Renal pelvis (tissue), 4 donors: ENCODE measurements around the gene TRIM29. TPM values are rescaled to one million over a fixed set of nuclear protein-coding genes. Genes with fewer than 3 reads are reported as not detected.
"Not testable (repeated sequence)": the region's sequence is repeated elsewhere in the genome, so short reads cannot be mapped to it uniquely, and the experiment has no call there.

Source experiments
- DNase-seq: peaks from one replicate; pipeline ENCODE4 v3.0.0-alpha.2; 2013
- polyA plus RNA-seq, 3 donors: library from polyadenylated mRNA; unstranded; fragments of 120-200 nt; gene quantifications; one replicate each; pipeline ENCODE4 v1.2.1, GENCODE V29; 2013; ENCODE audit not compliant: insufficient read length in 3 of 3

The TRIM29 gene
- polyA plus RNA-seq, 3 donors, result 1.3 to 2.3 (median 1.7) TPM

DNA sequence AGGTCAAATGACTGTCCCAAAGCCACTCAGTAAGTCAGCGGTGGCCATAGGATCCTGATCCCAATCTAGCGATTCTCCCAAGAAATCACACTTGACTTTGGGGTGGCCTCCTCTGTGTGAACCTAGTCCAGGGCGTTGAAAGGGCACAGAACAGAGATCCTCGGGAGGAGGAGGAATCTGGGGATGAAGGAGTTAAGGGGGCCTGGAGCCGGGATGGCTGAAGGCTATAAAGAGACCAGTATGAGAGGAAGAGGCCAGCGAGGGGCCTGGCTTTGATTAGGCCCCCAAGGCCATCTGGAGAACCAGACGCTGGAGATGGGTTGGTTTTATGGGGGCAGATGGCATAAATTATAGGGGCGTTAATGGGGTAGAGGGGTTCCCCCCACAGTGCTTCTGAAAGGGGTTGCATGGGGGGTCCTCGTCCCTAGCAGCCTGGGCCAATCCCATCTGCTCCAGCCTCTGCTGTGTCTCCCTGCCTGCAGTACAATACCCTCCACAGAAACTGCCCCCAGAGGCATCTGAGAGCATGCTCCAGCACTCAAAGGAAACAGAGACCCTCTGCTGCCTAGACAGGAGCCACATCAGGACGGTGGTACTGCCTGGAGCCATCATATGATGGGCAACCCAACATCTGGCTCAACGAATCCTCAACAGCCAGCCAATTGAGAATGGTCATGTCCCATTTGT lies 35.2 kb upstream of the TRIM29 start:
- DNase-seq, result no peak

DNA sequence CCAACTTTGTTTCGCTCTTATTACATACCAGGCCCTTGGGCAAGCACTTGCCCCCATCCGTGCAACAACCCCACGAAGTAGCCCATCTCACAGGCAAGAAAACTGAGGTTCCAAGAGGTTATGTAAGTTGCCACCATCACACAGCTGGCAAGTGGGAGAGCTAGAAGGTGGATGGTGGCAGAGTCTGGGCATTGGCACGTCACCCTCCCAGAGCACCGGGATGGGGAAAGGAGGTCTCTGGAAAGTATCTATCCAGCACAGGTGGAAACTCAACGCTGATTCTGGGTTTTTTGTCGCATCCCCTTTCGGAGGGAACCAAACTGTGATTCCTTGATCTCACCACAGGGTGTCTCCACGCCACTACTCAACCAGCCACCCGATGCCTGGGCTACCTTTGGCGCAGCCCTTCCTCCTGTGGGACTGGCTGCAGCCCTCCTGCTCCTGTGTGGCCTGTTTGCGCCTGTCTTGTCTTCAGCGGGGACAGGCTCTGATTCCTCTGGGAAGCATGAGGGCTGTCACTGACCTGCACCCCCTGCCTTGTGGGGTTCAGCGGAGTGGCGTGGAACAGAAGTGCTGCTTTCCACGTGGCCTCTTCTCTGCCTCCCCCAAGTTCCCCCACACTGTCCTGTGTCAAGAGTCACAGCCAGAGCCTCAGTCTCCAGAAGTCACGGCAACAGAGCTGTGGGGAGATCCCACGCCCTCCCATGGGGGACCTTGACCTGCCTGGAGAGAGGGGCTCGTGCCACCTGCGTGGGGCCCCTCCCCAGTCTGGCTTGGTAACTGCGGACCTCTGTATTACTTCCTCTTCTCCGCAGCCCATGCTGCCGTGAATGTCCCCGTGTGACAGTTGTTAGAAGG lies 34.4 kb upstream of the TRIM29 start:
- no peak for DNase-seq

DNA sequence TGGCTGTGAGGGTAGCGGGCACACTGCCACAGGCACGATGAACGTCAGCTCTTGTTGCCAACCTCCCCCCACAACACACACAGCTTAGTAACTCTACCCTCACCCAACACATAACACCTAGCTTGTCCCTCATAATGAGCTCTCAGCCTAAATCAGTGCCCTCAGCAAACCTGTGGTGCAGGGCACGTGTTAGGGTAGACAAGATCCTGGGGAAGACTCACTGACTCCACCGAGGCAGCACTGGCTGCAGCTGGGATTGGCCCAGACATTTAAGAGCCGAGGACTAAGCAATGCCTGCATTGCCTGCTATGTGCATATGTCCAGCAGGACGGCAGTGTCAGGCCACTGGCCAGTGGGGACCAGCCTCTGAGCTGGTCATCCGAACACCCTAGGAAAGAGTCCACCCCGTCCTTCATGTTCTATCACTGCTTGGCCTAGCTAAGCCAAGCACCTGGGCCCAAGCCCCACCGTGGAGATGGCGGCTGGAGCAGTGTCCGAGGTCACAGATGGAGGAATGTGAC lies 32.9 kb upstream of the TRIM29 start:
- no peak for DNase-seq

DNA sequence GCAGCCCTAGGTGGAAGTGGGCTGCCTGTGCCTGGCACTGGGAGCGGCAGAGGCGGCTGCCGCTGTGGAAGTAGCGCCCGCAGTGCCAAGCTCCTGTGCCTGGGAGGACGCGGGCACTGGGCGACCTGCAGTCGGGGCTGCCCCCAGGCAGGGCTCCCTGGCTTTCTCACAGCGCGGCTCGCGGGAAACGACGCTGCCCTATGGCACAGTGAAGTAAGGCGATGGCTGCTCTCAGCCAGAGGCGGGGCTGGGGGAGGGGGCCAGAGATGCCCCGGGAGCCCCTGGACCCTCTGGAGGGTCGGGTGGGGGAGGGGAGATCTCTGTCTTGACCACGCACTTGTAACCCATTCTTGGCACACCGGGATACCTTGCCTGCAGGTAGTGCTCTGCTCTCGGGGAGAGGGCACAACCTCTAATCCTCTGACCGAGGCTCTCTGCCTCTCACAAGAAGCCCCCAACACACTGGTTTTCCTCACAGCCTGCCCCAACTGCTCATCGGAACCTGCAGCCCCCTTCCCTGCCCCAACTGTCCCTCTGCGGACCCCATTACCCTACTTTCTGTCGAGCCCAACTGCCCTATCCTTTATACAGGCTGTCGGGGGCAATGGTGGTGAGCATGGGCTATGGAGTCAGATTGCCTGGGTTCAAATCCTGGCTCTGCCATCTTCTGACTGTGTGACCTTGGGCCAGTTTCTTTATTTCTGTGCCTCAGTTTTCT lies 32.2 kb upstream of the TRIM29 start:
- DNase-seq, result no peak

DNA sequence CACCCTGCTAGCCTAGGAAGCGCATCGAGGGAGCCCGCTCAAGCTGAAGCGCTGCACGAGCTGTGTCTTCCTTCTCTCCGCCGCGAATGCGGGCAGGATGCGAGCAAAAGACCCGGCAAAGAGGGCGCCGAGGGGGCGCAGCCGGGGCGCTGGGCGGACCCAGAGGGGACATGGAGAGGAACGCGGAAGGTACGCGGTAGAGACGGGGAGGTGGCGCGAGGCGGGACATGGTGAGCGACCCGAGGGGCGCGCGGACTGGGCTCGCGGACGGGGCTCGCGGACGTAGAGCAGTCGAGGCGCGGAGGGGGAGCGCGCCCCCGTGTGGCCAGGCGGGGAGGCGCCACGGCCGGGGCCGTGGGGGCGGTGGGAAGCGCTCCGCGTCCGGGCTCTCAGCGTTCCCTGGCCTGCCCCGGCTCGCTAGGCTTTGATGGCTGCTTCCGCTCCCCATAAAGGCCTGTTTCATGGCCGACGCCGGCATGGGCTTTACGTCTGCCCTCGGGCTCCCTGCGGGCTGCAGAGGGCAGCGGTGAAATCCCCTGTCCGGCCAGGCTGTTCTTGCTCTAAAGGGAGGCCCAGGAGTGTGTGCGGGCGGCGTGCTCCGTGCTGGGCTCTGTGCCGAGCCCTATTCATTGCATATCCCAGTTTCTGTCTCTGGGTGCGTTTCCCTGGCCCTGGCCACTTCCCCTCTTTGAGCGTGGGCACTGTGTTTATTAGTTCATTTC lies 31.2 kb upstream of the TRIM29 start:
- DNase-seq, result peak; percentile 75

DNA sequence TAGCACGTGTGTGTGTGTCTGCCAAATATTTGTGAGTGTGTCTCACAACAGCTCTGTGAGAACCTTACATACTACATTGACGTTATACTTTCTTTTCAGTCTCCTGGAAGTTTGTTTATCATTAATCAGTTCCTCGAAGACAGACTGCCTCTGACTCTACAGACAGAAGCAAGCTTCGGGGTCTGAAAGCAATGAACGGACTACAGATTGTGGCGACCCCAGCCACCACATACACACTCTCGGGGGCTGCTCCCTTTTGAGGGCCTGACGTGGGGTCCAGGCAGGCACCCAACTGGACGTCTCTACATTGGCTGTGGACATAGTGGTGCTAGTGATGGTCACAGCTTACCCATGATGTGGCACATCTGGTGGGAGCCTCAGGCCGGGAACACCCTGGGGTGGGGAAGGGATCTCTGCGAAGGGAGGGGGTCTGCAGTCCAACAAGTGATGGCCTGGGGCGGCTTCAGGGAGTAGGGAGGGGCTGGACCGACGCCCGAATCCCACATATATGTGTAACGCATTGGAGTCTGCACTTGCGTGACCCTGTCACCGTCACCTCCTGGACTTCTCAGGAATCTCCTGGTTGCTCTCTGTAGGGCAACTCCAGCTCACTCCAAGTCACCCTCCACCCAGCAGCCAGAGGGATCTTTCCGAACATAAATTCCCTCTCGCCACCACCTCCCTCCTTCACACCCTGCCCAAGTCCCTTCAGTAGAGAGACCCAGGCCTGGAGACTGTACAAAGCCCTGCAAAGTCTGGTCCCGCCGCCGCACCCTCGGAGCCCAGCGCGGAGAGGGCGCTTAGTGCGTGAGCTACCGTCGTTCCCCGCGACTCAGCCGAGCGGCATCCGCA lies 30.4 kb upstream of the TRIM29 start:
- no peak for DNase-seq

DNA sequence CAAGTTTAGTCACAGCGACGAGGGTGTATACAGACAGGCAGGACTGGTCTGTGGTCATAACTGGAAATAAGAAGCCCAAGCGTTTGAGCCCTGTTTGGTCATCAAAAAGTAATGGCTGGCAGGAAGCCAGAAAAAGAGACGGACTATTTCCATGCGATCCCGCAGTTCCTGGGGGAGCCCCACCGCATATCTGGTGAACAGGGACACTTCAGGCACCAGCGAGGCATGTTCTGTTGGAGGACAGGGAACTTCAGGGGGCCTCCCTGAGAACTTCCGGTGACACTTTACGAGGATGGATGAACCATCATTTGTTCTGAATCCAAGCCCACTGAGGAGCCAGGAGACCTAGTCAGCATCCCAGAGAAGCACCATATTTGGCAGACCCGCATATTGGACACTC lies 29.7 kb upstream of the TRIM29 start:
- no peak for DNase-seq

DNA sequence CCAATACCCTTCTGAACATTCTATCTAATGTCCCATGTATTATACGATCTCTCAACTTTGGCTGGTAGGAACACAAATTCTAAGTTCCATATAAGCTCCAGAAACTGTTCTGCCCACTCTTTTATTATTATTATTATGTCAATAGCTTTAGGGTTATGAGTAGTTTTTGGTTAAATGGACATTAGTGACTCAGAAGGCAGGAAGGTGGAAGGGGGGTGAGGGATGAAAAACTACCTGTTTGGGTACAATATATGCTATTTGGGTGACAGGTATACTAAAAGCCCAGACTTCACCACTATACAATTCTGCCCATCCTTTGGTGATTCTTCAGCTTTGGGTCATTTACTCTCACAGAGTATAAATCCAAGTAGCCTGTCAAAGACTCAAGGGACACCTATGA lies 22.5 kb upstream of the TRIM29 start:
- no peak for DNase-seq

DNA sequence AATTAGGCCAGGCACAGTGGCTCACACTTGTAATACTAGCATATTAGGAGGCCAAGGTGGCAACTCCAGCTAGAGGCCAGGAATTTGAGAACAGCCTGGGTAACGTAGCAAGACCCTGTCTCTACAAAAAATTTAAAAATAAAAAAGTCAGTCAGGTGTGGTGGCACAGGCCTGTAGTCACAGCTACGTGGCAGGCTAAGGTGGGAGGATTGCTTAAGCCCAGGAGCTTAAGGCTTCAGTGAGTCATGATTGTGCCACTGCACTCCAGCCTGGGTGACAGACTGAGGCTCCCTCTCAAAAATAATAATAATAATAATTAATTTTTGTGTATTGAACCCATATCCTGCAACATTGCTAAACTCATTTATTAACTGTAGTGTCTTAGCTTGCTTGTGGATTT lies 15.3 kb upstream of the TRIM29 start:
- no peak for DNase-seq

DNA sequence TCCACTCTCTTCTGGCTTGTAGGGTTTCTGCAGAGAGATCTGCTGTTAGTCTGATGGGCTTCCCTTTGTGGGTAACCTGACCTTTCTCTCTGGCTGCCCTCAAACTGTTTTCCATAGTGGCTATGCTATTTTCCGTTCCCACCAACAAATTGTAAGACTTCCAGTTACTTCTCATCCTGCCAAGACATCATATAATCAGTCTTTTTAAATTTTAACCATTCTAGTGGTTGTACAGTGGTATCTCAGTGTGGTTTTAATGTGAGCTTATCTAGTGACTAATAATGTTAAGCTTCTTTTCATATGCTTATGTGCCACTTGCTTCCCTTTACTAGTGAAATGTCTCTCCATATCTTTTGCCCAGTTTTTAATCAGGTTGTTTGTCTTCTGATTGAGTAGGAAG lies 13.6 kb upstream of the TRIM29 start:
- DNase-seq, result no peak

DNA sequence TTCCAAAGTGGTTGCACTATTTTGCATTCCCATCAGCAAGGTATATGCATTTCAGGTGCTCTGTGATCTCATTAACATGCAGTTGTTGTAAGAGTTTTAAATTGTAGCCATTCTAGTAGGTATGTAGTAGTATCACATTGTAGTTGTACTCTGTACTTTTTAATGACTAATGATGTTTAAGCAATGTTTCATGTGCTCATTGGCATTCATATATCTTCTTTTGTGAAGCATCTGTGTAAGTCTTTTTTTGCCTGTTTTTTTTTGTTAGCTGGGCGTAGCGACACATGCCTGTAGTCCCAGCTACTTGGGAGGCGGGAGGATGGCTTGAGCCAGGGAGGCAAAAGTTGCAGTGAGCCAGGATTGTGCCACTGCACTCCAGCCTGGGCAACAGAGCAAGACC lies 11.3 kb upstream of the TRIM29 start:
- no peak for DNase-seq

DNA sequence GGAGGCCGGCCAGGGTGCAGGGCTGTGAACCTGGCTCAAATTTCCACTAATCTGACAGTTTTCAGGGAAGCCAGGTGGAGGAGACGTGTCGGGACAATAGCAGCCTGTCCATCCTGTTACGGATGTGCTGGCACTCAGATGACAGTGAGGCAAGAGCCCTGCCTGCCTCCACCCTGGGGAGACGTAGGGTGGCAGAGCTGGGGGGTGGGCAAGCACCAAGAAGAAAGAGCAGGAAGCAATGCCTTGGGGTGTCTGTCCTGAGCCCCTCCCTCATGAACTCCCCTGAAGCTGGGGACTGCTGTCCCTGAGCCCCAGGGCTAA lies 10.0 kb upstream of the TRIM29 start:
- DNase-seq, result no peak

DNA sequence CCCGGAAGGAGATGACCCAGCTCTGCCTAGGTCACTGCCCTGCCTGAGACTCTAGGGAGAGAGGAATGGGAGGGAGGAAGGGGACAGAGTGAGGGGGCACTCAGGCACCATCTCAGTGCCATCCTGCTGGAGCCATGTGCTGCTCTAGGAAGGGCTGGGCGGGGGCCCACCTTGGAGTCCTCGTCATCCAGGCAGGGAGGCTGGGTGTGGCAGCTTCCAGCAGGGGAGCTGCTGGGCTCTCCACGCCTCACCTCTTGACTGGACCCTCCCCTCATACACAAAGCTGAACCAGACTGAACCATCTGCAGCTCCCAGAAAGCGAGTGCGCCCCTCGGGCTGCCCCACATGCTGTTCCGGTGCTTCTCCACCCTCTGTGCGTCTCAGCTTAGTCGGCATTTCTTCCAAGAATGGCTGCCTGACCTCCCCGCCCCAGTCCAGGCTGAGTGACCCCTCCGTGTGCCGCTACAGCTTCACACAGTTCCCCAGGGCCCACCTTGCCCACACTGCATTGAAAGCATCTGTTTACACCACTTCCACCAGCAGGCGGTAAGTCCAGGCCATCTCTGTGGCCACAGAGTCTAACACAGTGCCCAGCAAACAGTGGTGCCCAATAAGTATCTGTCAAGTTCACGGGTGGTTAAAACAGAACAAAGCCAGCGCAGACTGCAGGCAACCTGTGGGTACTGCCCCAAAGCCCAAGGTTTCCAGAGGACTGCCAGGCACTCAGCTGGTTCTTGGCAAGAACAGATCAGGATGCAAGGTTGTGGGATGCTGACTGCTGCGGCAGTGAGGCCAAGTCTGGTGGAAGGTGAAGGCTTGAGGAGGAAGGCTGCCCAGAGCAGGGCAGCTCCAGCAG lies 9.4 kb upstream of the TRIM29 start:
- no peak for DNase-seq

DNA sequence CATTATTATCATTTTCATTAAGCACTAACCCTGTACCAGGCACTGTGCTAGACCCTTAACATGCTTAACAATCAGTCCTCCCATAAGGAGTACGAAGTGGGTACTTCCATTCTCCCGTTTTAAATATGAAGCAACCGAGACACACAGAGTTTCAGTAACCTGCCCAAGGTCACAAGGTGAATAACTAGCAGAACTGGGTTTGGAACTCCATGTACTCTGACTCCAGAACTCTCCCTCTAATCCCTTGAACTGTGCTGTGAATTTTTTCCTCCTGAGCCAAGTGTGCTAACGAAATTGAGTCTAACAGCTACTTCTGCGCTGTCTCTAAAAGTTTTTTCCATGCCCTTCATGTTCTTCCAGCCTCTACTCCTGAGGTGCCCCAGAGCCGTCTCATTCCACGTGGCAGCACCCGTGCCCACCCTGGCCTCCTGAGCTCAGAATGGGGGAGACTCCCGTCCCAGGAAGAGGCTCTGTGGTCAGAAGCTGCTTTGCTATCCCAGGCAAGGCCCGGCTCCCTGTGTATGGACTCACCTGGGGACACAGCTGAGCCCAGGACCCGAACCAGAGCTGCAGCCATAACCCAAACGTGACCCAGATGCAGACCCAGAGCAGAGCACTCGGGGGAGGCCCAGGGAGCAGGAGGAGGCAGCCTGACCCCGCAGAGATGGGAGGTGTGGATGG lies 8.6 kb upstream of the TRIM29 start:
- no peak for DNase-seq

DNA sequence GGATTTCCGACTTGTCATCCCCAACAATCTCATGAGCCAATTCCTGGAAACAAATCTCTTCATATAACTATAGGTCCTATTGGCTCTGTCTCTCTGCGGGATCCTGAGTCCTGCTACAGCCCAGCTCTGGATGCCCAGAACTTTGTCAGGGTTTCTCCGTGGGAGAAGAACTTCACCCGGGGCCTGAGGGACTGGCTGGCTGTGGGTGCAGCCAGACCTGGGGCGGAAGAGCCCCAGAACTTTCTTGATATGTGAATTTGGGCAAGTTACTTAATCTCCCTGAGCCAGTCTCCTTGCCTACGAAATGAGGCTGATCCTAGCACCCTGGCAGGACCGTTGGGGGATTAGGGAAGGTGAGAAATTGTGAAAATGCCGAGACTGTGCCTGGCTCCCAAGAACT lies 6.6 kb upstream of the TRIM29 start:
- no peak for DNase-seq

DNA sequence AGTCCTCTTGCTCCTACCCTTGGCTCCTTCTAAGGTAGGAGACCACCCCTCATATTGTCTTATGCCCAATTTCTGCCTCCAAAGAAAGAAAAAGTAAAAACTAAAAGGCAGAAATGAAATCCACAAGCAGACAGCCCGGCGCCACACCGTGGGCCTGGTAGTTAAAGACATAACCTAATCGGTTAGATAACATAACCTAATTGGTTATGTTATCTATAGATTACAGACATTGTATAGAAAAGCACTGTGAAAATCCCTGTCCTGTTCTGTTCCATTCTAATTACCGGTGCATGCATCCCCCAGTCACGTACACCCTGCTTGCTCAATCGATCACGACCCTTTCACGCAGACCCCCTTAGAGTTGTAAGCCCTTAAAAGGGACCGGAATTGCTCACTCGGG lies 5.6 kb upstream of the TRIM29 start:
- DNase-seq, result not testable (repeated sequence)

DNA sequence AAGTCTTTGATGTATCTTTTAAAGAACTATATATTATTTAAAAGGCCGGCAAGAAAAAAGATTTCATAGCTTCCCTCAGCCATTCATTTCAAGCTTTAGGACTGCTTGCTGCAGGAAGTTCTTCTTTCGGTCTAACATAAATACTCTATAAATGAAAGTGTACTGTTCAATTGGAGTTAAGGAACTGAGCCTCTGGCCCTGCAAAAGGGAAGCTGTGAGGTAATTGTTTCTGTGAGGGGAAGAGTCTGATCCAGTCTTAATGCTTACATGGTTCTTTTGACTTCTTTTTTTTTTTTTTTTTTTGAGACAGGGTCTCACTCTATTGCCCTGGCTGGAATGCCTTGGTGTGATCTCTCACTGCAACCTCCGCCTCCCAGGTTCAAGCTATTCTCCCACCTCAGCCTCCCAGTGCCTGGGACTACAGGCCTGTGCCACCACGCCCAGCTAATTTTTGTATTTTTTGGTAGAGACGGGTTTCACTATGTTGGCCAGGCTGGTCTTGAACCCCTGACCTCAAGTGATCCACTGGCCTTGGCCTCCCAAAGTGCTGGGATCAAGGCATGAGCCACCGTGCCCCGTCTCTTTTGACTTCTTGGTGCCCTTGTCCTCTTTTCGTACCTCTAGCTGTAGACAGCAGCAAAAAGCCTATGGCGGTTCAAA lies 4.7 kb upstream of the TRIM29 start:
- no peak for DNase-seq

DNA sequence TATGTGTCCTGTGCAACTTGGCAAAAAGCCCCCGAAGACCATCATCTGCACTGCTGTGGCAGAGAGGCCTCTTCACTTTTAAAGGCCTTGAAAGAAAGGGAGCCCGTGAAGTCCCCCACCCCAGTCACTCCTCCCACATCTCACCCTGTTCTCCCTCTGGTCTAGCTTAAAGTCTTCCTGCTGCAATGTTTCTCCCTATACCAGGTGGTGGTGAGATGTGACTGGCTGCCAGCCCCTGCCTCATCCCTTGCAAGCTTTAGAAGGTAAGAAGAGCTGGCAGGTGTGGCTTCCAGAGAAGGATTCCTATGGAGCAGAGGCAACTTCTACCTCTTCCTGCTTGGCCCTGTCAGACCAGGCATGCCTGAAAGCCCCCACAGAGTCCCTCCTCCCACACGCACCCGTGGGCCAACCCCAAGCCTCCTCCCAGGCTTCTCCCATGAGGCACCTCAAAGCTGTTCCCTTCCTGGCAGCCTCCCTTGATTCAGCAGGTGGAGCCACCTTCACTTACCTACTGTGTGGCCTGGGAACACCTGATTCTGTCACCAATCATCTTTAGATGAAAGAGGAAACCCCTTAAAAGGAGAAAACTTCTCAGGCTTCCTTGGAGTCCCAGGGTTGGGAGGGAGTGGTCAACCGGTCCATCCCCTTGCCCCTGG lies 4.0 kb upstream of the TRIM29 start:
- no peak for DNase-seq
